ENCODE results near the gene TOM1. TPM values are rescaled to one million over a fixed set of nuclear protein-coding genes. Genes with fewer than 3 reads are reported as not detected.

Gene TOM1
- total and polyA plus RNA-seq, 2 of the 13 experiments (the other 11 are each of a cell fraction or from before 2014, with no cell fraction given): 30.8 to 87.3 TPM

GRCh38 chr22:35393116-35394010, 93.7 kb downstream of the TOM1 start:
- WGBS (ENCODE audit: low lambda C conversion rate): 90% methylated on average over 13 of the region's 16 CpGs
- H3K4me3 ChIP-seq (replicated peaks in 1 of 3; ENCODE audit: insufficient read depth in 1 of 3, low read depth in 2 of 3, low read length in 3 of 3): no peak overlapping the region
- FAIRE-seq (no peak), DNase-seq (ENCODE audit: low spot score) (no peak), ATAC-seq (no peak)
- H3K9ac ChIP-seq (ENCODE audit: insufficient read depth, low read depth, low read length): no peak overlapping the region
- no peaks in the 10 kb centered on the region for H3K79me2 ChIP-seq (ENCODE audit: insufficient read depth, low read length)
- H3K4me1 ChIP-seq (ENCODE audit: insufficient read depth, low read length): peaks cover 43% of the 10 kb centered on the region
- no peaks in the 10 kb centered on the region for H3K9me3 ChIP-seq (ENCODE audit: low read length)
- BruUV-seq (replicated peaks): TSS peak; percentile 70
- intact Hi-C loops (cut with micrococcal nuclease; ENCODE audit: unreplicated experiment): no loop called here
- no peak overlapping the region for H3K4me2 ChIP-seq (ENCODE audit: low read depth, low read length)
- H3K36me3 ChIP-seq (replicated peaks in 1 of 2; ENCODE audit: control insufficient read depth in 1 of 2, insufficient read depth in 2 of 2, low read length in 2 of 2): peaks cover 10 to 27% of the 10 kb centered on the region in 2 experiments; a peak in 4 of 5 replicates
- in situ Hi-C loops (cut with HindIII; ENCODE audit: extremely low pct_ligation_motif_present, low pct_unique_long_range_greater_than_20kb): no loop called here
- H4K20me1 ChIP-seq (ENCODE audit: insufficient read depth, low read length): no peaks in the 10 kb centered on the region
- H3K27me3 ChIP-seq (ENCODE audit: control insufficient read depth in 1 of 2, insufficient read depth in 2 of 2, low read length in 2 of 2): no peaks in the 10 kb centered on the region
- no peak overlapping the region for H2AFZ ChIP-seq (ENCODE audit: low read length)
- CTCF ChIA-PET (ENCODE audit: low intra/inter-chr PET ratio, low total read pairs): no interaction called here
- peak overlapping the region; percentile 16 for H3K27ac ChIP-seq (ENCODE audit: extremely low read length, insufficient read depth, low read length)
- POLR2A ChIA-PET: interaction anchor here (0.6 kb wide), 1 partner anchor 27 kb away, joined by 4 read pairs; no protein-coding TSS in a partner anchor
- TF ChIP-seq, protein P1, sequence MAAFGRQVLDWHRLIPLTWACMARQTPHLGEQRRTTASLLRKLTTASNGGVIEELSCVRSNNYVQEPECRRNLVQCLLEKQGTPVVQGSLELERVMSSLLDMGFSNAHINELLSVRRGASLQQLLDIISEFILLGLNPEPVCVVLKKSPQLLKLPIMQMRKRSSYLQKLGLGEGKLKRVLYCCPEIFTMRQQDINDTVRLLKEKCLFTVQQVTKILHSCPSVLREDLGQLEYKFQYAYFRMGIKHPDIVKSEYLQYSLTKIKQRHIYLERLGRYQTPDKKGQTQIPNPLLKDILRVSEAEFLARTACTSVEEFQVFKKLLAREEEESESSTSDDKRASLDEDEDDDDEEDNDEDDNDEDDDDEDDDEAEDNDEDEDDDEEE (CRISPR knock-in tag; IDR thresholded peaks at IDR 0.05): 0 out of 2 replicates have a peak, but pooled peaks have one; percentile 46
- TF ChIP-seq AHDC1 (CRISPR knock-in tag; IDR thresholded peaks at IDR 0.05; ENCODE audit: borderline replicate concordance) (no peak), ZHX1 (CRISPR knock-in tag; IDR thresholded peaks at IDR 0.05; ENCODE audit: low read depth) (no peak), FOXC1 (CRISPR knock-in tag; IDR thresholded peaks at IDR 0.05; ENCODE audit: borderline replicate concordance) (no peak), SIN3A (IDR thresholded peaks at IDR 0.05; ENCODE audit: borderline replicate concordance, low read depth, low read length) (no peak), TRIM22 (IDR thresholded peaks at IDR 0.05) (no peak), CHD2 (IDR thresholded peaks at IDR 0.05; ENCODE audit: low read depth, low read length) (no peak), XRCC5 (optimal IDR thresholded peaks at IDR 0.05; ENCODE audit: low read length) (no peak)
- TF ChIP-seq, protein P2, sequence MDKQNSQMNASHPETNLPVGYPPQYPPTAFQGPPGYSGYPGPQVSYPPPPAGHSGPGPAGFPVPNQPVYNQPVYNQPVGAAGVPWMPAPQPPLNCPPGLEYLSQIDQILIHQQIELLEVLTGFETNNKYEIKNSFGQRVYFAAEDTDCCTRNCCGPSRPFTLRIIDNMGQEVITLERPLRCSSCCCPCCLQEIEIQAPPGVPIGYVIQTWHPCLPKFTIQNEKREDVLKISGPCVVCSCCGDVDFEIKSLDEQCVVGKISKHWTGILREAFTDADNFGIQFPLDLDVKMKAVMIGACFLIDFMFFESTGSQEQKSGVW (CRISPR knock-in tag; IDR thresholded peaks at IDR 0.05; ENCODE audit: borderline replicate concordance): no peak
